Measurements from ENCODE around the gene CRACDL. TPM values are rescaled to one million over a fixed set of nuclear protein-coding genes. Genes with fewer than 3 reads are reported as not detected.
"Not testable (repeated sequence)": the region's sequence is repeated elsewhere in the genome, so short reads cannot be mapped to it uniquely, and the experiment has no call there.

CRACDL gene
- total RNA-seq, 4 donors from 2014 or later = 5.7 to 11.8 (median 9.5) TPM

DNA sequence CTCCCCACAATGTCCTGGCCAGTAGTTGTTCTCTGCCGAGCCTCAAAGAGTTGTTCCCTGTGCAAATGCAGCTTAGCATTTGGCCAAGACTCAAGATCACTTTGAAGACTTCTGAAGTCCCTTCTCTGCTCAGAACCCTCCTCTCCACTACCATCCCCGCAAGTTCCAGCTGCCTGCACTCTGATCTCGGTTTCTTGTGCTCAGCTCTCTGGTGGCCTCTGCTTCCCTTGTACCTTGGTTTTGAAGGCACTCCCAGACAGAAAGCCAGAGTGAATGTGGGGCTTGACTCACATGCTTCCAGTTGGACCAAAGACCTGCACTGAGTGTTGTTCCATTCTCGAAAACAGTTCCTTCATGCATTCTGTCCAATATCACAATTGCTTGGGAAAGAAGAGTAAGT is 28.6 kb downstream of the CRACDL start:
- ATAC-seq (ENCODE audit: low FRiP score) (no peak), DNase-seq (ENCODE audit: low spot score) (no peak)
- TF ChIP-seq, protein P1, sequence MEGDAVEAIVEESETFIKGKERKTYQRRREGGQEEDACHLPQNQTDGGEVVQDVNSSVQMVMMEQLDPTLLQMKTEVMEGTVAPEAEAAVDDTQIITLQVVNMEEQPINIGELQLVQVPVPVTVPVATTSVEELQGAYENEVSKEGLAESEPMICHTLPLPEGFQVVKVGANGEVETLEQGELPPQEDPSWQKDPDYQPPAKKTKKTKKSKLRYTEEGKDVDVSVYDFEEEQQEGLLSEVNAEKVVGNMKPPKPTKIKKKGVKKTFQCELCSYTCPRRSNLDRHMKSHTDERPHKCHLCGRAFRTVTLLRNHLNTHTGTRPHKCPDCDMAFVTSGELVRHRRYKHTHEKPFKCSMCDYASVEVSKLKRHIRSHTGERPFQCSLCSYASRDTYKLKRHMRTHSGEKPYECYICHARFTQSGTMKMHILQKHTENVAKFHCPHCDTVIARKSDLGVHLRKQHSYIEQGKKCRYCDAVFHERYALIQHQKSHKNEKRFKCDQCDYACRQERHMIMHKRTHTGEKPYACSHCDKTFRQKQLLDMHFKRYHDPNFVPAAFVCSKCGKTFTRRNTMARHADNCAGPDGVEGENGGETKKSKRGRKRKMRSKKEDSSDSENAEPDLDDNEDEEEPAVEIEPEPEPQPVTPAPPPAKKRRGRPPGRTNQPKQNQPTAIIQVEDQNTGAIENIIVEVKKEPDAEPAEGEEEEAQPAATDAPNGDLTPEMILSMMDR (IDR thresholded peaks at IDR 0.05) = no peak

DNA sequence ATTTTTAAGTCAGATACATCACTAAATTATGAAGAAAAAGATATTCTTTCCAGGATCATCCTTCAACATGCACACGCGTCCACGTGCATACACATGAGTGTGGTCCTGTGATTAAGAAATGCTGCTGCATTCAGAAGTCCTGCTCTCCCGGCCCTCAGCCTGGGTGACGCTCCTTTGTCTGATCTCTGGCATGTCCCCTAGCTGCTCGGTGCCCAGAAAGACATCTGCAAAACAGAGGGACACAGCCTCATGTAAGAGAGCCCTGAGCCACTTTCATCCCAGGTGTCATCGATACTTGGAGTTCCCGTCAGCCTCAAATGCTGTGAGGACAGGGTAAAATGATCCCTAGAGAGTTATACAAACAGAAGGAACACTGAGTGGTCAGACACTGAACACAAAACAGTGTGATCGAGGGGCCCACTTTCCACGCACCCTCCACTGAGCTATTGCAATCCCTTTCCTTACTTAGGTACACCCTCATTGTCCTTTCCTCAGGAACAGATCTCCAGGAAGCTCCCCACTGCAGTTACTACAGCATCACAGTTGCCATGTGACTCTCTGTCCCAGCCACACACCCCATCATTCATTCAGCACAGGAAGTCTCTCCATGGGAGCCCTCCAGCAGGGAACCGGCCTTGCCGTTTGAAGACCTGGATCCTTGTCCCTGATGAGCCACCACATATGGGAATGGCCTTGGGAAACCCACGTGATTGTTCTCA is 32.1 kb downstream of the CRACDL start:
- no peak for ATAC-seq (ENCODE audit: low FRiP score)
- TF ChIP-seq, protein P1 (IDR thresholded peaks at IDR 0.05) = no peak
- no peak for DNase-seq (ENCODE audit: low spot score)

DNA sequence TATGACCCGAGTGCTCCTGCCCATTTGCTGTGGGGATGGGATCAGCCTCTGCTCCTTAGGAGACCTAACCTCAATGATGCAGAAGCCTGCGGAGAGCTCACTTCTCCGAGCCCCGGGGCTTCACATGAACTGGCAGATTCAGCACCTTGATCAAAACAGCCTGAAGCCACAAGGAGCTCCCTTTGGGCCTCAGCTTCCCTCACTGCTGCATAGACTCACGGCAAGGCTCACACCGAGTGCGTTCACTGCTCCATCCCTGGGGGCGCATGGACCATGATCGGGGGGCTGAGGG is 33.0 kb downstream of the CRACDL start:
- no peak for ATAC-seq (ENCODE audit: low FRiP score)
- TF ChIP-seq, protein P1 (IDR thresholded peaks at IDR 0.05) = no peak
- no peak for DNase-seq (ENCODE audit: low spot score)

DNA sequence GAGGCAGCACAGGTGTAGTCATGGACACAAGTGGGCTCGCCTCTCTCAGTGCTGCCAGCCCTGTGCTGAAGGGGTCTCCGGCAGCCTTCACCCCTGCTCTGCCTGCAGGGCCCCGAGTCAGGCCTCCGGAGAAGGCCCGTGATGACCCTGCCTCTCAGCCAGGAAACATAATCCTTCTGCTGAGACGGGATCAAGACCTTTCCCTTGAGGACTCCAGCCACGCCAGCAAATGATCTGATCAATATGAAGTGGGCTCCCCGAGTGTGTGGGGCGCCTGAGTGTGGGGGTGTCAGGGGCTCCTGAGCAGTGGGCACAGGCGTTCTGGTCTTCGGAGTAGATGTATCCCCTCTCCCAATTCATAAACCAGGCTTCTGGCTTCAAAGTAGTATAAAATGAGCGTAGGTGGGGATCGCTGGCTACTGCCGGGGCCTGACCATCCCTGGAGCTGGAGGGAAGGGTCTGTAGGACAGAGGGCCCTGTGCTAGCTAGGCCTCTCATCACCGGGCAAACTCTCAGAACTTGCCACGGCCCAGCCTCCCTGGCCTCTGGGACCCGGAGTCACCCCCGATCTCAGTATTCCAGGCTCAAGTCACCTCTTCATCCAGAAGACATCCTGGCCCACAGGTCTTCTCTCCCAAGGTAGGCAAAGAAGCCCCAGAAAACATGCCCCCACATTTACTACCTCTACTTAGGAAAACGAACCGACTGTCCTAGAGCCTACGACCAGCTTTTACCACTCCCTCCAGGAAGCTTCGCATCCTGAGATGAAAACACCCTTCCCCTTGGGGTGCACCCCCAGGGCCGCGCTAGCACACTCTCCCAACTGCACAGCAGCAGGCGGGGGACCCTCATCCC is 33.6 kb downstream of the CRACDL start:
- no peak for ATAC-seq (ENCODE audit: low FRiP score)
- no peak for DNase-seq (ENCODE audit: low spot score)
- TF ChIP-seq, protein P1 (IDR thresholded peaks at IDR 0.05) = no peak

DNA sequence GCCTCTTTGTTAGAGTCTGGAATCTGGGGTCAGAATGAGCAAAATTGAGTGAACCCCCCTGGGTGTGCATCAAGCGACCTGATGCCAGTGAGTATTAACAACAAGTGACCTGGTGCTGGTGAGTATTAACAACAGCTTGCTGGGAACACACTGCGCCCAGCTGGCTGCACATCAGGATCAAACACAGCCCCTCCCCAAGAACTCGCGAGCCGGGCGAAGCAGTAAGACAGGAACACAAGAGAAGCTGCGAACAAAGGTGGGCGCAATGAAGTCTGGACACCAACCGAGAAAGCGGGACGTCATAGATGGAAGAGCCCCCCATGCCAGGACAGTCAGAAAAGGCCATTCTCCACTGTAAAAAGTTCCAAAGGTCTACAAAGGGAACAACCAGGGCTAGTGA is 34.3 kb downstream of the CRACDL start:
- DNase-seq (ENCODE audit: low spot score) (no peak), ATAC-seq (ENCODE audit: low FRiP score) (no peak)
- TF ChIP-seq, protein P1 (IDR thresholded peaks at IDR 0.05) = no peak

DNA sequence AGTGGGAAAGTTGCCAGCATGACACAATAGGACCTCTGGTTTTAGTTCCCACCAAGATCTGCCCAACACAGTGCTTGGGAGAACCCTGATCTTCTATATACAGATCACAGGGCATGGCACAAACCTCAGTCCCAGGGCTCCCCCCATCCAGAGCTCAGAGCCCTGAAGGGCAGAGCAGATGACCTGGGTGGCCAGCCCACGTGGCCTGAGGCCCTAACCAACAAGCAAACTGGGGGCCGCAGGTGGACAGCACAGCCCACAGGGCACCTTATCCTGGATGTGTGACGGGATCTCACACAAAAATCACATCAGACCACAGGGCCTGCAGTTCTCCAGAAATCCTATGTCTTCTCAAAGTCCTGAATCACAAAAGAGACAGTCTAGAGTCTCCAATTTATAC is 34.7 kb downstream of the CRACDL start:
- ATAC-seq (ENCODE audit: low FRiP score) = no peak
- TF ChIP-seq, protein P1 (IDR thresholded peaks at IDR 0.05) = no peak
- DNase-seq (ENCODE audit: low spot score) = no peak

DNA sequence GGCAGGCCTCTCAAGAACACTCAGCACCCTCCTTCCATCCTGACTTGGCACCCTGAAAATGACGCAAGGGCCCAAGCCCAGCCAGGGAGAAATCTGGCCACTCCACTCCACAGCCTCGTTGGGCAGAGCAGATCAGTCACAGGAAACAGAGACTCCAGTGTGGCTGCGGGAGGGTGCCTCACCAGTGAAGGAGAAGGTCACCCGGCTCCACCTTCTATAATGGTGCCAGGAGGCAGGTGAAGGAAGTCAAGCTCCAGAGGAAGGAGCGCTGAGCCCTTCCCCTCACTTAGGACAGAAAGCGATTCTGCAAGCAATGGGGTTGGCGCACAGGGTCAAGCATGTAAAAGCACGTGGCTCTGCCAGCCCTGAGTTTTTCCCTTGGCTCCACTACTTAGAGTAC is 35.3 kb downstream of the CRACDL start:
- ATAC-seq (ENCODE audit: low FRiP score) = no peak
- DNase-seq (ENCODE audit: low spot score) = no peak

DNA sequence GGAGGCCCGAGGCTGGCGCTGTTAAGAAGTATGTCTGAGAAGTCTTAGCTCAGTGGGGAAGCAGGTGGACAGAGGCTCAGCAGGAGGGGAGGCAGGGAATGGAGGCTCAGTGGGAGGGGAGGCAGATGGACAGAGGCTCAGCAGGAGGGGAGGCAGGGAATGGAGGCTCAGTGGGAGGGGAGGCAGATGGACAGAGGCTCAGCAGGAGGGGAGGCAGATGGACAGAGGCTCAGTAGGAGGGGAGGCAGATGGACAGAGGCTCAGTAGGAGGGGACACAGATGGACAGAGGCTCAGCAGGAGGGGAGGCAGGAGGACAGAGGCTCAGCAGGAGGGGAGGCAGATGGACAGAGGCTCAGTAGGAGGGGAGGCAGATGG is 36.3 kb downstream of the CRACDL start:
- ATAC-seq (ENCODE audit: low FRiP score); DNase-seq (ENCODE audit: low spot score): not testable (repeated sequence)

More for the DNA sequence above, 35.3 kb downstream of the CRACDL start:
- TF ChIP-seq, protein P1 (IDR thresholded peaks at IDR 0.05) = no peak
